Measurements from ENCODE around the gene WRNIP1. TPM values are rescaled to one million over a fixed set of nuclear protein-coding genes. Genes with fewer than 3 reads are reported as not detected.

The WRNIP1 gene
- total and polyA plus RNA-seq, 9 of the 15 experiments (the other 6 are each of a cell fraction or from before 2014, with no cell fraction given): 13.2 to 63.6 (median 48.6) TPM

DNA sequence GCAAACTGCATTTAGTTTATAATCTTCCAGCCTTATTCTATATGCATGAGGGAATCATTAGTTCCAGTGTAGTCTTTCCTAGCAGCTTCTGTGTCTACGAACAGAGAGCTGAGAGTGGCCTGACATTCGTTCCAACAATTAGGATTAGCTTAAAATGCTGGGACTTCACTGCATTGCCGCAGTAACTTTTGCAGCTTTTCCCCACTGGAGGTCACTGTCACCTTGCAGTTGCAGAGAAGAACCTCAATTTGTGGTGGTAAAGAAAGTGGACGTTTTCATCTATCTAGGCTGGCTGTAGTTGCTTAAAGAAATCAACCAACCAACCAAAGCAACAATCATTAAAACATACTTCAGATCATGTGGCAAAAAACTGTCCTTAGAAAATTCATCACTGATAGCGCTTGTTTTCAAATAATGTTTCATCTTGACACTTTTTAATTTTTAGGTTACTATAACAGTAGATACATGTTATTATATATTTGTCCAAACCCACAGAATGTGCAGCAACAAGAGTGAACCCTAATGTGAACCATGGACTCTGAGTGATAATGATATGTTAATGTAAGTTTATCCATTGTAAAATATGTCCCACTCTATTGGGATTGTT is 26.7 kb upstream of the WRNIP1 start (continued):
- TF ChIP-seq ZNF197 (CRISPR knock-in tag; IDR thresholded peaks at IDR 0.05; ENCODE audit: low read depth) (no peak), MCM7 (IDR thresholded peaks at IDR 0.05) (no peak), ELF1 (tag; IDR thresholded peaks at IDR 0.05) (no peak), RCOR1 (IDR thresholded peaks at IDR 0.05; ENCODE audit: borderline replicate concordance in 1 of 2, low read depth in 2 of 2, low read length in 2 of 2) (no peak), HDAC1 (IDR thresholded peaks at IDR 0.05) (no peak), MYBL2 (IDR thresholded peaks at IDR 0.05; ENCODE audit: low read depth) (no peak), MYBL2 (CRISPR knock-in tag; IDR thresholded peaks at IDR 0.05; ENCODE audit: borderline replicate concordance) (no peak), ZNF3 (CRISPR knock-in tag; IDR thresholded peaks at IDR 0.05) (no peak), RB1 (IDR thresholded peaks at IDR 0.05; ENCODE audit: low read depth) (peak; percentile 61; the same call in 1 of the 2 replicates), TARDBP (IDR thresholded peaks at IDR 0.05) (no peak), PHF8 (IDR thresholded peaks at IDR 0.05; ENCODE audit: borderline replicate concordance, low read length) (no peak), ZFP36 (IDR thresholded peaks at IDR 0.05; ENCODE audit: low read depth, low read length, partially characterized antibody) (no peak), OTX1 (CRISPR knock-in tag; IDR thresholded peaks at IDR 0.05) (no peak)
- TF ChIP-seq, protein P1, sequence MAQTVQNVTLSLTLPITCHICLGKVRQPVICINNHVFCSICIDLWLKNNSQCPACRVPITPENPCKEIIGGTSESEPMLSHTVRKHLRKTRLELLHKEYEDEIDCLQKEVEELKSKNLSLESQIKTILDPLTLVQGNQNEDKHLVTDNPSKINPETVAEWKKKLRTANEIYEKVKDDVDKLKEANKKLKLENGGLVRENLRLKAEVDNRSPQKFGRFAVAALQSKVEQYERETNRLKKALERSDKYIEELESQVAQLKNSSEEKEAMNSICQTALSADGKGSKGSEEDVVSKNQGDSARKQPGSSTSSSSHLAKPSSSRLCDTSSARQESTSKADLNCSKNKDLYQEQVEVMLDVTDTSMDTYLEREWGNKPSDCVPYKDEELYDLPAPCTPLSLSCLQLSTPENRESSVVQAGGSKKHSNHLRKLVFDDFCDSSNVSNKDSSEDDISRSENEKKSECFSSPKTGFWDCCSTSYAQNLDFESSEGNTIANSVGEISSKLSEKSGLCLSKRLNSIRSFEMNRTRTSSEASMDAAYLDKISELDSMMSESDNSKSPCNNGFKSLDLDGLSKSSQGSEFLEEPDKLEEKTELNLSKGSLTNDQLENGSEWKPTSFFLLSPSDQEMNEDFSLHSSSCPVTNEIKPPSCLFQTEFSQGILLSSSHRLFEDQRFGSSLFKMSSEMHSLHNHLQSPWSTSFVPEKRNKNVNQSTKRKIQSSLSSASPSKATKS (CRISPR knock-in tag; IDR thresholded peaks at IDR 0.05): no peak
- TF ChIP-seq, protein P2, sequence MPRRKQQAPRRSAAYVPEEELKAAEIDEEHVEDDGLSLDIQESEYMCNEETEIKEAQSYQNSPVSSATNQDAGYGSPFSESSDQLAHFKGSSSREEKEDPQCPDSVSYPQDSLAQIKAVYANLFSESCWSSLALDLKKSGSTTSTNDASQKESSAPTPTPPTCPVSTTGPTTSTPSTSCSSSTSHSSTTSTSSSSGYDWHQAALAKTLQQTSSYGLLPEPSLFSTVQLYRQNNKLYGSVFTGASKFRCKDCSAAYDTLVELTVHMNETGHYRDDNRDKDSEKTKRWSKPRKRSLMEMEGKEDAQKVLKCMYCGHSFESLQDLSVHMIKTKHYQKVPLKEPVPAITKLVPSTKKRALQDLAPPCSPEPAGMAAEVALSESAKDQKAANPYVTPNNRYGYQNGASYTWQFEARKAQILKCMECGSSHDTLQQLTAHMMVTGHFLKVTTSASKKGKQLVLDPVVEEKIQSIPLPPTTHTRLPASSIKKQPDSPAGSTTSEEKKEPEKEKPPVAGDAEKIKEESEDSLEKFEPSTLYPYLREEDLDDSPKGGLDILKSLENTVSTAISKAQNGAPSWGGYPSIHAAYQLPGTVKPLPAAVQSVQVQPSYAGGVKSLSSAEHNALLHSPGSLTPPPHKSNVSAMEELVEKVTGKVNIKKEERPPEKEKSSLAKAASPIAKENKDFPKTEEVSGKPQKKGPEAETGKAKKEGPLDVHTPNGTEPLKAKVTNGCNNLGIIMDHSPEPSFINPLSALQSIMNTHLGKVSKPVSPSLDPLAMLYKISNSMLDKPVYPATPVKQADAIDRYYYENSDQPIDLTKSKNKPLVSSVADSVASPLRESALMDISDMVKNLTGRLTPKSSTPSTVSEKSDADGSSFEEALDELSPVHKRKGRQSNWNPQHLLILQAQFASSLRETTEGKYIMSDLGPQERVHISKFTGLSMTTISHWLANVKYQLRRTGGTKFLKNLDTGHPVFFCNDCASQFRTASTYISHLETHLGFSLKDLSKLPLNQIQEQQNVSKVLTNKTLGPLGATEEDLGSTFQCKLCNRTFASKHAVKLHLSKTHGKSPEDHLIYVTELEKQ (CRISPR knock-in tag; IDR thresholded peaks at IDR 0.05): no peak
- TF ChIP-seq, protein P3, sequence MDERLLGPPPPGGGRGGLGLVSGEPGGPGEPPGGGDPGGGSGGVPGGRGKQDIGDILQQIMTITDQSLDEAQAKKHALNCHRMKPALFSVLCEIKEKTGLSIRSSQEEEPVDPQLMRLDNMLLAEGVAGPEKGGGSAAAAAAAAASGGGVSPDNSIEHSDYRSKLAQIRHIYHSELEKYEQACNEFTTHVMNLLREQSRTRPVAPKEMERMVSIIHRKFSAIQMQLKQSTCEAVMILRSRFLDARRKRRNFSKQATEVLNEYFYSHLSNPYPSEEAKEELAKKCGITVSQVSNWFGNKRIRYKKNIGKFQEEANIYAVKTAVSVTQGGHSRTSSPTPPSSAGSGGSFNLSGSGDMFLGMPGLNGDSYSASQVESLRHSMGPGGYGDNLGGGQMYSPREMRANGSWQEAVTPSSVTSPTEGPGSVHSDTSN (CRISPR knock-in tag; IDR thresholded peaks at IDR 0.05; ENCODE audit: low read depth): no peak
- TF ChIP-seq, protein P3 (tag; conservative IDR thresholded peaks at IDR 0.05; ENCODE audit: low read depth): no peak
- TF ChIP-seq, protein P4, sequence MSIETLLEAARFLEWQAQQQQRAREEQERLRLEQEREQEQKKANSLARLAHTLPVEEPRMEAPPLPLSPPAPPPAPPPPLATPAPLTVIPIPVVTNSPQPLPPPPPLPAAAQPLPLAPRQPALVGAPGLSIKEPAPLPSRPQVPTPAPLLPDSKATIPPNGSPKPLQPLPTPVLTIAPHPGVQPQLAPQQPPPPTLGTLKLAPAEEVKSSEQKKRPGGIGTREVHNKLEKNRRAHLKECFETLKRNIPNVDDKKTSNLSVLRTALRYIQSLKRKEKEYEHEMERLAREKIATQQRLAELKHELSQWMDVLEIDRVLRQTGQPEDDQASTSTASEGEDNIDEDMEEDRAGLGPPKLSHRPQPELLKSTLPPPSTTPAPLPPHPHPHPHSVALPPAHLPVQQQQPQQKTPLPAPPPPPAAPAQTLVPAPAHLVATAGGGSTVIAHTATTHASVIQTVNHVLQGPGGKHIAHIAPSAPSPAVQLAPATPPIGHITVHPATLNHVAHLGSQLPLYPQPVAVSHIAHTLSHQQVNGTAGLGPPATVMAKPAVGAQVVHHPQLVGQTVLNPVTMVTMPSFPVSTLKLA (conservative IDR thresholded peaks at IDR 0.05): peak; percentile 20 to 38; a peak in 1 of 4 replicates
- TF ChIP-seq, protein P5, sequence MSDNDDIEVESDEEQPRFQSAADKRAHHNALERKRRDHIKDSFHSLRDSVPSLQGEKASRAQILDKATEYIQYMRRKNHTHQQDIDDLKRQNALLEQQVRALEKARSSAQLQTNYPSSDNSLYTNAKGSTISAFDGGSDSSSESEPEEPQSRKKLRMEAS (CRISPR knock-in tag; IDR thresholded peaks at IDR 0.05): no peak
